K562 (cell line): Measurements from ENCODE around the gene PDCD5. TPM values are rescaled to one million over a fixed set of nuclear protein-coding genes. Genes with fewer than 3 reads are reported as not detected.
A peak's percentile ranks its signal among the peaks of the same experiment; 100 is the strongest.

Experiments used
- AFF4 ChIP-seq: sonication (generic); formaldehyde crosslinking; IDR thresholded peaks from 2 replicates; pipeline ENCODE4 v1.8.0; 2023; ENCODE audit warnings: mild to moderate bottlenecking, missing genetic modification reagents
- EHMT2 ChIP-seq: fragments of 450-650 bp; IDR thresholded peaks from 2 replicates; pipeline ENCODE4 v1.6.1; 2018; ENCODE audit warnings: antibody characterized with exemption
- EWSR1 ChIP-seq: fragments of 450-650 bp; IDR thresholded peaks from 2 replicates; pipeline ENCODE4 v1.6.1; 2018; ENCODE audit warnings: borderline replicate concordance, mild to moderate bottlenecking, low read depth, moderate library complexity; ENCODE audit not compliant: partially characterized antibody
- FOSL1 ChIP-seq: fragments of 200-800 bp; sonication (Bioruptor generic); conservative IDR thresholded peaks from 2 replicates; pipeline ENCODE4 v1.6.1; 2016; ENCODE audit warnings: missing genetic modification characterization, missing compliant biosample characterization
- FOXA3 ChIP-seq, 2 experiments: fragments of 450-650 bp in 1 of 2; sonication (generic) in 1 of 2; formaldehyde crosslinking; IDR thresholded peaks in 1 of 2; conservative IDR thresholded peaks in 1 of 2; 2 replicates each; pipeline versions ENCODE4 v1.4.0 to v1.8.0; 2020 to 2022; ENCODE audit warnings: mild to moderate bottlenecking in 2 of 2, missing genetic modification reagents in 1 of 2
- GTF2B ChIP-seq: IDR thresholded peaks from 2 replicates; pipeline ENCODE4 v1.6.1; 2011; ENCODE audit not compliant: insufficient read length; ENCODE audit errors: extremely low read depth
- HLTF ChIP-seq: fragments of 450-650 bp; IDR thresholded peaks from 2 replicates; pipeline ENCODE4 v1.6.1; 2016
- PCBP1 ChIP-seq: fragments of 200-400 bp; formaldehyde crosslinking; IDR thresholded peaks from 2 replicates; pipeline ENCODE4 v1.6.1; 2018; ENCODE audit warnings: mild to moderate bottlenecking, low read depth, low read length; ENCODE audit not compliant: poor library complexity, severe bottlenecking
- PHB2 ChIP-seq: fragments of 450-650 bp; IDR thresholded peaks from 2 replicates; pipeline ENCODE4 v1.6.1; 2017; ENCODE audit warnings: low read depth
- SP2 ChIP-seq: IDR thresholded peaks from 2 replicates; pipeline ENCODE4 v1.6.1; 2011; ENCODE audit warnings: mild to moderate bottlenecking, low read depth, low read length, moderate library complexity; ENCODE audit not compliant: poor library complexity, severe bottlenecking; ENCODE audit errors: extremely low read depth
- ZBTB26 ChIP-seq: fragments of 450-650 bp; formaldehyde crosslinking; IDR thresholded peaks from 2 replicates; pipeline ENCODE4 v1.4.0; 2022; ENCODE audit warnings: missing genetic modification characterization
- ZBTB33 ChIP-seq: sonication (generic); formaldehyde crosslinking; IDR thresholded peaks from 2 replicates; pipeline ENCODE4 v1.8.1; 2023; ENCODE audit warnings: mild to moderate bottlenecking, missing genetic modification reagents
- ZNF431 ChIP-seq: sonication (generic); formaldehyde crosslinking; IDR thresholded peaks from 2 replicates; pipeline ENCODE4 v1.8.0; 2022; ENCODE audit warnings: mild to moderate bottlenecking, missing genetic modification reagents
- ZNF584 ChIP-seq: fragments of 200-800 bp; sonication (Bioruptor generic); IDR thresholded peaks from 2 replicates; pipeline ENCODE4 v1.6.1; 2016; ENCODE audit warnings: low read depth, mild to moderate bottlenecking, missing genetic modification characterization, missing compliant biosample characterization
- polyA plus RNA-seq, 8 experiments: library from polyadenylated mRNA; depleted of rRNA in 4 of 8; stranded (reverse) in 5 of 8; unstranded in 3 of 8; fragments of >200 nt; fragmentation: Nextera tagmentation in 2 of 8; fragmentation: Illumina TruSeq in 1 of 8; extraction: Ambion mirVana in 2 of 8; extraction: Trizol in 1 of 8; gene quantifications; 2 replicates each; pipeline versions ENCODE4 v1.2.1 to v1.2.3, GENCODE V29; 2011 to 2014; ENCODE audit warnings: inconsistent platforms in 1 of 8, missing spikeins in 1 of 8
- total RNA-seq, 7 experiments: library from RNA; depleted of rRNA in 6 of 7; stranded (reverse); fragments of >200 nt in 6 of 7; fragmentation: Illumina TruSeq in 2 of 7; extraction: Trizol in 2 of 7; gene quantifications; 2 replicates each; pipeline versions ENCODE4 v1.2.1 to v1.2.3, GENCODE V29; 2011 to 2021; ENCODE audit warnings: low replicate concordance in 1 of 7
- TF ChIP-seq, protein P1 (sequence below): fragments of 250-450 bp; sonication (Bioruptor Pico); IDR thresholded peaks from 2 replicates; pipeline ENCODE4 v1.5.0; 2021; ENCODE audit warnings: mild to moderate bottlenecking, moderate library complexity

Gene PDCD5
- total and polyA plus RNA-seq, 9 of the 15 experiments (the other 6 are each of a cell fraction or from before 2014, with no cell fraction given) = 122 to 322 (median 269) TPM

DNA sequence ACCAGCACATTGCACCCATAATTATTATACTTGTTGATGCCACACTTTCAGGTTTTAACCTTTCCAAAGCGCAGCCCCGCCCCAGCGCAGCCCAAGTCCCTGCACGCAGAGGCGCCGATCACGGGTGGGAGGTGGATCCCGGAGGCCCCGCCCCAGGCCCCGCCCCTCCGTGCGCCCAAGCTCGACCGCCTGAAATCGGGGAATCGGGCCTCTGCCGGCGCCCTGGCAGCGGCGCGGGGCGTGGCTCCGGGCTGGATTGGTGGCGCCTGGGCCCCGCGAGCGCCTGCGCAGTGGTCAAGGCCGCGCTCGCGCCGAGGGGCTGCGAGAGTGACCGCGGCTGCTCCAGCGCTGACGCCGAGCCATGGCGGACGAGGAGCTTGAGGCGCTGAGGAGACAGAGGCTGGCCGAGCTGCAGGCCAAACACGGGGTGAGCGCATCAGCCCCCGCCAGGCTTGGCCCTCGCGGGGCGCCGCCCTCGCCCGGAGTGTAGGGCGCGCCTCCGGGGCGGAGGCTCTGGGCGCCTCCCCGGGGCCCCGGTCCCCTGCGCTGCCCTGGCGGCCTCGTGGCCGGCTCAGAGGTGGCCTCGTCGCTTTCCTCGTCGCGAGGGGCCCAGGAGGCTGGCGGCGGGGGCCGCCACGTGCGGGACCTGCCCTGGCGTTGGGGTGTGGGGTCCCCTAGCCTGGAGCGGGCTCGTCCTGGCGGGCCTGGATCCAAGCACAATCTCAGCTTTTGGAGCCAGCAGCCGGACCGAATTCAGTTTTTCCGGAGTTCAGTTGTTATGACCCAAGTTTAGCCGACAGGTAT, at the start of gene PDCD5 (continued):
- no peak for TF ChIP-seq AFF4 (CRISPR knock-in tag)
- no peak for TF ChIP-seq EWSR1
- no peak for TF ChIP-seq PHB2
- peak; percentile 69 for TF ChIP-seq ZNF431
- TF ChIP-seq HLTF = no peak
- no peak for TF ChIP-seq ZNF584 (CRISPR knock-in tag)
- TF ChIP-seq, protein P1, sequence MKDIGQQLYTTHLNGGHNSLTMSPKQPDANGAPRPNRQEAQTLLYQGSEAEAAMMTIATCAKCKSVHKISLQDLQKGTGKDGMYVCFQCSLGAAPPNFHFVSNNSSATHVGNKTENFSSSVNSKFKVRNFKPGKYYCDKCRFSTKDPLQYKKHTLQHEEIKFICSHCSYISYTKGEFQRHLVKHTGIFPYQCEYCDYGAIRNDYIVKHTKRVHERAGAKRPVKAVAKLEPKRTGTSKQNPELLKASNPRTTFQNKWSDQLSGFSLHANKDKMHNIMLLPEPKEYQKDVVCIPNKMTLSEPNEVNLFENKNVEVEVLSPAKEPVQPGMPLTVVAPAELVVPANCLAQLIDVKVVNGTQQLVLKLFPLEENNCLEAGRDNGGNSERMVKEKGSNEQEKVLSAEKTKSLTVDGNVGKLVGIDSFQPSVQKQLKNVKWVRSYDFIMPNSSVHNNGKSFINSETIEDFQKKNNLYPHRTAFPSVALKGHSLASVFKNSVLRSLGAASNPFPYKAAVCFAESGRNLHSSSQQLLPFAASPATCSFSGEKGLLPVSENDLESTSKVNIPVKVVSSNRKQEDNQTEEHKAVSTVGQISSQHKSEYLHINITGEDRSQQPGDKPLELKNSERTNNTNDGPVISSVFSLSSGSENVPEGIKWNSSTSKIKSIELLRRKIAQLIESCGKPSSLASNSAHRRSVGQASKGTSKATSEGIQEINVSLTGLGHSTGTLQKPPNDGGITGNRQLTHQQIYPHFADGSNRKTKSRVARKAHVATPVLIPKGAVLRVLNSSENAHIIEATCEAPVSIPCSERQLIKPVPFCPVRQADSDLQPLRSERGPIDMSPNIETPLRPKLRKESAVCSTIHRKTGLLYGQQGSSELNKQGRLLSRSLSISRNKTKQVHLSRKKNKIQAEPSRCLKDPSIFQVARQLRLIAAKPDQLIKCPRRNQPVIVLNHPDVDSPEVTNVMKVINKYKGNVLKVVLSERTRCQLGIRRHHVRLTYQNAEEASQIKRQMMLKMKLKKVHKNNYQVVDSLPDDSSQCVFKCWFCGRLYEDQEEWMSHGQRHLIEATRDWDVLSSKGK (CRISPR knock-in tag) = no peak
- no peak for TF ChIP-seq SP2
- TF ChIP-seq ZBTB26 (CRISPR knock-in tag) = no peak
- TF ChIP-seq GTF2B = no peak
- TF ChIP-seq FOXA3 (CRISPR knock-in tag; conservative IDR thresholded peaks at IDR 0.05 in 1 of 2, IDR thresholded peaks at IDR 0.05 in 1 of 2) = no peak
- peak; percentile 24 for TF ChIP-seq PCBP1
- TF ChIP-seq EHMT2 = no peak
- 0 out of 2 replicates have a peak, but pooled peaks have one; percentile 18 for TF ChIP-seq FOSL1 (tag)
- TF ChIP-seq ZBTB33 (CRISPR knock-in tag) = peak; percentile 26; the same call in 1 of the 2 replicates
